ENCODE measurements around the gene PRSS2.

The PRSS2 gene

GRCh38 chr7:142808461-142808801 is 37.7 kb downstream of the PRSS2 start:
- Histone ChIP-seq H3K27ac (no peak overlapping the region), H3K36me3 (ENCODE audit: control insufficient read depth, insufficient read depth, low read length) (no peaks in the 10 kb centered on the region), H3K4me3 (ENCODE audit: low read depth, low read length) (no peak overlapping the region), H3K9ac (no peak overlapping the region), H3K79me2 (no peaks in the 10 kb centered on the region), H3K9me3 (ENCODE audit: control insufficient read depth, low read length) (no peaks in the 10 kb centered on the region), H2AFZ (no peak overlapping the region), H3K27me3 (ENCODE audit: control insufficient read depth, insufficient read depth, low read length) (no peaks in the 10 kb centered on the region), H3K4me2 (ENCODE audit: low read length) (no peak overlapping the region), H3K4me1 (no peaks in the 10 kb centered on the region)
- no peak for TF ChIP-seq CTCF (IDR thresholded peaks at IDR 0.05)

GRCh38 chr7:142808802-142809583 is 38.2 kb downstream of the PRSS2 start:
- no peaks in the 10 kb centered on the region for H3K79me2 ChIP-seq
- no peak overlapping the region for H3K9ac ChIP-seq
- H3K4me1 ChIP-seq: no peaks in the 10 kb centered on the region
- H3K27me3 ChIP-seq (ENCODE audit: control insufficient read depth, insufficient read depth, low read length): no peaks in the 10 kb centered on the region
- H2AFZ ChIP-seq: no peak overlapping the region
- no peak for TF ChIP-seq CTCF (IDR thresholded peaks at IDR 0.05)
- no peak overlapping the region for H3K27ac ChIP-seq
- H3K9me3 ChIP-seq (ENCODE audit: control insufficient read depth, low read length): no peaks in the 10 kb centered on the region
- no peak overlapping the region for H3K4me3 ChIP-seq (ENCODE audit: low read depth, low read length)
- H3K4me2 ChIP-seq (ENCODE audit: low read length): no peak overlapping the region
- no peaks in the 10 kb centered on the region for H3K36me3 ChIP-seq (ENCODE audit: control insufficient read depth, insufficient read depth, low read length)

GRCh38 chr7:142809671-142810070 is 38.9 kb downstream of the PRSS2 start:
- Histone ChIP-seq H3K79me2 (no peaks in the 10 kb centered on the region), H3K27ac (no peak overlapping the region), H3K36me3 (ENCODE audit: control insufficient read depth, insufficient read depth, low read length) (no peaks in the 10 kb centered on the region), H2AFZ (no peak overlapping the region), H3K9me3 (ENCODE audit: control insufficient read depth, low read length) (no peaks in the 10 kb centered on the region), H3K4me3 (ENCODE audit: low read depth, low read length) (no peak overlapping the region), H3K4me1 (no peaks in the 10 kb centered on the region), H3K27me3 (ENCODE audit: control insufficient read depth, insufficient read depth, low read length) (no peaks in the 10 kb centered on the region), H3K9ac (no peak overlapping the region), H3K4me2 (ENCODE audit: low read length) (no peak overlapping the region)
- TF ChIP-seq CTCF (IDR thresholded peaks at IDR 0.05): no peak

- H3K27ac ChIP-seq: no peak overlapping the region
- no peaks in the 10 kb centered on the region for H3K9me3 ChIP-seq (ENCODE audit: control insufficient read depth, low read length)
- no peak overlapping the region for H3K4me3 ChIP-seq (ENCODE audit: low read depth, low read length)
- H3K36me3 ChIP-seq (ENCODE audit: control insufficient read depth, insufficient read depth, low read length): no peaks in the 10 kb centered on the region
- H3K4me2 ChIP-seq (ENCODE audit: low read length): no peak overlapping the region
- H3K9ac ChIP-seq: no peak overlapping the region
- no peaks in the 10 kb centered on the region for H3K4me1 ChIP-seq
- TF ChIP-seq CTCF (IDR thresholded peaks at IDR 0.05): peak; percentile 66
- no peaks in the 10 kb centered on the region for H3K27me3 ChIP-seq (ENCODE audit: control insufficient read depth, insufficient read depth, low read length)
- H2AFZ ChIP-seq: no peak overlapping the region
- no peaks in the 10 kb centered on the region for H3K79me2 ChIP-seq
These were observed 40.5 kb downstream of the PRSS2 start for GRCh38 chr7:142811154-142811737.

Measured in parathyroid adenoma (tissue), 2 donors.